GM21576 (cell line): ENCODE measurements around the gene CHI3L2.
"Not testable (repeated sequence)": the region's sequence is repeated elsewhere in the genome, so short reads cannot be mapped to it uniquely, and the experiment has no call there.

ENCODE experiments used
- ATAC-seq: cut with Tn5 transposase; IDR thresholded peaks from one replicate; pipeline ENCODE4 v1.9.1; 2021; ENCODE audit warnings: mild to moderate bottlenecking, moderate library complexity; ENCODE audit not compliant: unreplicated experiment

The CHI3L2 gene

GRCh38 chr1:111201275-111202090, 26.0 kb upstream of the CHI3L2 start:
- no peak for ATAC-seq

DNA sequence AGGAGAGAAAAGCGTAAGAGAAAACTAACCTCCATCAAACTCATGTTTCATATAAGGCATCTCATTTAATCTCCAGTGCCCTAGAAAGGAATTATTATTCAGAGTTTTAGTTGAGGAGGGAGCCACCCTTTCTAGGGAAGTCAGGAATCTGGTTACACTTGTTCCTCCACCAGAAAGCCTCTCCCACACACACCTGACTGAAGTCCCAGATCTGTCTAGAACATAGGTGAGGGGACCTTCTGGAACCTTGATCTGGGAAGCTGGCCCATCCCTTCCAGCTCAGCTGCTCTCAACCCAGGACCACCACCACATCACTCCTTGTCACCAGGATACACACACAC, 25.2 kb upstream of the CHI3L2 start:
- no peak for ATAC-seq

- no peak for ATAC-seq
These were observed 24.5 kb upstream of the CHI3L2 start for GRCh38 chr1:111202707-111203623.

- ATAC-seq: peak; percentile 48
These were observed 23.8 kb upstream of the CHI3L2 start for GRCh38 chr1:111203681-111204200.

DNA sequence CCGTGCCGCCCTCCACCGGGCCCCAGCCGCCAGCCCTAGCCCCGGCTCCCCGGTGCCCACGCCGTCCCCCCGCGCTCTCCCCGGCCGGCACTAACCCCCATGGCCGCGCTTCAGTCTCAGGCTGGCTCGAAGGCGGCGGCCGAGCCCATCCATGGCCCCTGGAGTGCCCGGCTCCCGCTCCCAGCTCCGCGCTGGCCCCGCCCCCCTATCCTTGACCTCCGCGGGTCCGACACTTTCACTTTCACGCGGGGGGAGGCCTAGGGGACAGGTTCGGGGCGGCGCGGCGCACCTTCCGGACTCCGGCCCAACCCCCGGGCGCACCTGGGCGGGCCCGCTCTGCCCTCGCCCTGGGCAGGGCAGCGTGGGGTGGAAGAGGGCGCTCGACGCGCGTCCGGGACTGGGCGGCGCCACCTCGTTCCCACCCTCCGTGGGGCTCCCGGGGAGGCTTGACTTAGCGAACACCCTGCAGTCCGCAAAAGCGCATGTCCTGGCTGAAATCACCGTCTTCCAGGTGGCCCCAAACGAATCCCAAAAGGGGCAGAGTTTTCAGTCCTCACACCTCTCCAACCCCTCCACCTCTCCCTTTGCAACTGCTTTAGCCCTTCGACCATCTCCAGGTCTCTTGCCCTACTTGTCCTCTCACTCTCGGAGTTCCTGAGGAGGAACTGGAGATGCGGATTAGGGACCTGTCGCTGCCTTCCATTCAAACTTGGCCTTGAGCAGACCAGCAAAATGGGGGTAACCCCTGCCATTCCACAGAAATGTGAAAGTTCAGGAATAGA, 23.1 kb upstream of the CHI3L2 start:
- ATAC-seq: peak; percentile 56

GRCh38 chr1:111204983-111205713, 22.4 kb upstream of the CHI3L2 start:
- no peak for ATAC-seq

- no peak for ATAC-seq
These were observed 21.8 kb upstream of the CHI3L2 start for GRCh38 chr1:111205714-111206050.

DNA sequence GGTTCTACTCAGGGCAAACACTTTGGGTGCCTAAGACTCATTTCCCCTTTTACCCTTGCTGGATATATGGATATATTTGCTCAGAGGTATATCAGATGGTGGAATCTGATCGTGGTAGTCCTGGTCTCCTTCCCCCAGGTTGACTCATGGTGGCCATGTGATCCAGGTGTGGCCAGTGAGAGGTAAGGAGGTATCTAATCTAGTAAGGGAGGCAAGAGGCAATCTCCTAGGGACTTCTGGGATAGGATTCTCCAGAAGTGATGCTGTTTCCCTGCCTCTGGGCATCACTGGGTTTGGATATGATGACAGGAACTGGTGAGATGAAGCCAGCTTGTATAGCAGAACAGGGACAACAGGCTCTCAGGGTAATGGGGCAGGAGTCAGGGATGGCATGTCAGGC, 18.6 kb upstream of the CHI3L2 start:
- ATAC-seq: no peak

- no peak for ATAC-seq
These were observed 17.9 kb upstream of the CHI3L2 start for GRCh38 chr1:111209622-111210021.

GRCh38 chr1:111211921-111212320, 15.6 kb upstream of the CHI3L2 start:
- no peak for ATAC-seq

DNA sequence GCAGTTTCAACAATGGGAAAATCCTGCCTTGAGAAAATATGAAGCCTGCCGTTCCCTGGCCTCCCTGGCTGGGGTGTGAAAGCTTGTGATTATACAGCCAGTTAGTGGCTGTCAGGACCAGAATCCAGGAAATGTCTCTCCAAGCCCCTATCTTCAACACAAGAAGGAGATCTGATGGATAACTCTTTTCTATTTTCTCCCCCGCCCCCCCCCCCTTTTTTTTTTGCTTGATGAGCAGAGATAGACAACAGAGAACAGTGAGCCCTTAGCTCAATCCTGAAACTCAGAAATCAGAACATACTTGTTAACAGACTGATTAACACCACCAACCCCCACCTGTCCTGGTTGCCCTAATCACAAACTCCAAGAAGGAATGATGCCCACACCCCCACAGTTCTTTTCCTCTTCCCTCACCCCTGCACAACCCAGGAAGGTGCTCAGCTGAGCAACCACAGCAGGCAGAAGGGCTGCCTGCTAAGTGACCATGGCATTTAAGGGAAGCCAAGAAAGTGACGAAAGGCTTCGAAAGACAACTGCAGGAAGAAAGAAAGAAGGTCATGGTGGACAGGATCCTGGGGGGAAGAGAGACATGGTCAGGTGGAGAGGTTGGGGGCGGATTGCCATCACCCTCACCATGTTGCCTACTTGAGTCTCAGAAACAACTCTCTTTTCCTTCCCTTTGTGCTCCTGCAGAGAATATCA, 14.7 kb upstream of the CHI3L2 start:
- no peak for ATAC-seq

DNA sequence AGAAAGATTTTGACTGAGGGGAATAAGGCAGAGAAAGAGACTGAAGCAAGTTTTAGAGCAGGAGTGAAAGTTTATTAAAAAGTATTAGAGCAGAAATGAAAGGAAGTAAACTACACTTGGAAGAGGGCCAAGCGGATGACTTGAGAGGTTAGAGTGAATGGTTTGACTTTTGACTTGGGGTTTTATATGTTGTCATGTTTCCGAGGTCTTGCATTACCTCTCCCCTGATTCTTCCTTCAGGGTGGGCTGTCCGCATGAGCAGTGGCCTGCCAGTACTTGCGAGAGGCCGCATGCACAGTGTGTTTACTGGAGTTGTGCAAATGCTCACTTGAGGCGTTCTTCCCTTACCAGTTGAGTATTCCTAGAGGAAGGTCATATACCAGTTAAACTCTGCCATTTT, 14.1 kb upstream of the CHI3L2 start:
- ATAC-seq: no peak

DNA sequence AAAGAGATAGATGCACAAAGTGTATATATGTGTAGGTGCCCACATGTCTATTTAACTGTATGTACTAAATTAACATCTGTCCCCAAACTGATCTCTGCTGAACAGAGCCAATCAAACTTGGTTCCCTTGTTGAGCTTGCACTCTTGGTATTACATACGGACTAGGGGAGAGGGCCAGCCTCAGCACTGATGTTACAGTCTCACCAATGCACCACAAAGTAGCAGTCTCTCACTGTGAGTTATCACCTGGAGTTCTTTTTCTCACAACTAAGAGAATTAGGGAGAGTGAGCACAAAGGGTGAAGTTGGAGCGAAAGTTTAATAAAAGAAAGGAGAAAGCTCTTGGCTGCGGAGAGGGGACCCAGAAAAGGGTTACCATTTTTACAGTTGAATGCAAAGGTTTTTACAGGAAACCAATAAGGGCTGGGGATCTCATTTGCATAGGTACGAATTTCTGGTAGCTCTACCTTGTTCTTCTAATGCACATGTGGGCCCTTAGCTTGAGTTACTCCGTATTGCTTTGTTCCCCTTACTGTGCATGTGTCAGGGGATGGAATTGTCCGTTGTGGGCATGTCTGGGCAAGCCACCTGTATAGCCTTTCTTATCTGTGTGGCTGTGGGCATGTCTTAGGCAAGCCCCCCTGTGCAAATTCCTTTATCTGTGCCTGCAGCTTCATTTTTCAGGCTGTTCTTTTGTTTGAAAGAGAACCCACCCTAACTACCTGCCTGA, 13.3 kb upstream of the CHI3L2 start:
- ATAC-seq: no peak

DNA sequence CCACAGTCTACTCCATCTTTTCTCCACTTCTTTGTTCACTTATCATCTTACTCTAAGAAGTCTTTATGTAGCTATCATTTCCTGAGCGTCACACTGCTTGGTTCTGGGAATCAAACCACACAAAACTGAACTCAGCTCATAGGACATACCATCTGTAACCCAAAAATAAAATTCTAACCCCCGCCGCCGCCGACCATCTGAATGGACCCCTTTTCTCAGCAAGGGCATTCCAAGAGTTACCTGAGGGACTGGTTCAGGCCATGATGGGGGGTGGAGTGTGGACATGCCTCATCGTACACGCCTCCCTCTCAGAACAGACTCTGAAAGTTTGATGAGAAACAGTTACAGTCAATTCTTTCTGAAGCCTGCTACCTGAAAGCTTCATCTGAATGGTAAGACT, 12.6 kb upstream of the CHI3L2 start:
- ATAC-seq: no peak

DNA sequence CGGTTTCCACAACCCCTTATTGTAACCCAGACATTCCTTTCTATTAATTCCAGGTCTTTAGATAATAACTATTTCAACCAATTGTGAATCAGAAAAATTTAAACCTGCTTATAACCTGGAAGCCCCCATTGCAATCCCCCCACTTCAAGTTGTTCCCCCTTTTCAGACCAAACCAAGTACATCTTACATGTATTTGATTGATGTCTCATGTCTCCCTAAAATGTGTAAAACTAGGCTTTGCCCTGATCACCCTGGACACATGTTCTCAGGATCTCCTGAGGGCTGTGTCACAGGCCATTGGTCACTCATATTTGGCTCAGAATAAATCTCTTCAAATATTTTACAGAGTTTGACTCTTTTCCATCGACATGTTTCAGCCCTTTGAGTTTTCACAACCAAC, 12.2 kb upstream of the CHI3L2 start:
- not testable (repeated sequence) for ATAC-seq

DNA sequence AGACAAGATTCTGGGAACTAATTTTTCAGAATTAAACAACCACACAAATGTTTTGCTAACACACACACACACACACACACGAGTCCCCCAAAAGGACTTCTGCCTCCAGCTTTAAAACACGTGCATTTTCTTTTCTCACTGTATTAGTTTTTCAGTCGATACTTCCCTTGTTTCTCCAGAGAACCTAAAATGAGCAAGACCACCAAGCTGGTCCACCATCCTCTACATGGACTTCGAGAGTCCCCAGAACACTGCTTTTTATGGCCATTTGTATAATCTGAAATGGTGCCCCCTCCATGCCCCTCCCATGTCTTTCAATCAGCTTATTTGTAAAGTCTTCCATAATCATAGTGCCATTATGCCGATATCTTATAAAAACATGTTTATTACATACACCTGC, 10.8 kb upstream of the CHI3L2 start:
- no peak for ATAC-seq

GRCh38 chr1:111217183-111217910, 10.2 kb upstream of the CHI3L2 start:
- ATAC-seq: no peak

DNA sequence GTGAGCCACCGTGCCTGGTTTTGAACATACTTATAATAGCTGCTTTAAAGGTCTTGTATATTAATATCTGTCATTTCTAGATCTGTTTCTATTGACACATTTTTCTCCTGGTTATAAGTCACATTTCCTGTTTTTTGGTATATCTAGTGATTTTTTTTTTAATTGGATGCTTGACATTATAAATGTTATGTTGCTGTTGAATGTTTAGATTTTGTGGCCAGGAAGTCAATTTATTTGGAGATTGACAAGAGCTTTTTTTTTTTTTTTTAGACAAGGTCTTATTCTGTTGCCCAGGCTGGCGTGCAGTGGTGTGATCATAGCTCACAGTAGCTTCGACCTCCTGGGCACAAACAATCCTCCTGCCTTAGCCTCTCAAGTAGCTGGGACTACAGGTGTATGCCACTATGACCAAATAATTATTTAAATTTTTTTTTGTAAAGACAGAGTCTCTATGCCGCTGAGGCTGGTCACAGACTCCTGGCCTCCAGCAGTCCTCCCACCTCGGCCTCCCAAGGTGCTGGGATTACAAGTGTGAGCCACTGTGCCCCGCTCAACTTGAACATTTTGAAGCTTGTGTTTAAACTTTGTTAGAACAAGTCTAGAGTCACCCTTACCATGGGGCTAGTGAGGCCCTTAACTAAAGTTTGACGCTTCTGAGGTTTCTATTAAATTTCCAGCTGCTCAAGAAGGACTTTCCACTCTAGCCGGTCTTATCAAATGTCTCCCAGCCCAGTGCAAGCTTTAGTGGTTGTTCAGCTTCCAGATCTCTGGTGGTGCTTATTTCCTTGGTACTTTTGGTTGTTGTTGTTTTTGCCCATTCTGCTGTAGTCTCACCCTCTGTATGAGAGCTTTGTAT, 8.6 kb upstream of the CHI3L2 start:
- no peak for ATAC-seq
